GM18951 (cell line): ENCODE results near the gene CCL20.

Experiments
- POLR2A ChIP-seq: IDR thresholded peaks from 4 replicates; pipeline ENCODE4 v1.6.1; 2011; ENCODE audit warnings: mild to moderate bottlenecking; ENCODE audit not compliant: insufficient read length, insufficient read depth; ENCODE audit errors: extremely low read depth
- in situ Hi-C: fragments of 300-500 bp; cut with MboI; formaldehyde crosslinking; loops from one replicate; pipeline ENCODE4 v1.12.0; 2022; ENCODE audit warnings: low sequenced_read_pairs, mixed read lengths, inconsistent platforms; ENCODE audit not compliant: unreplicated experiment

CCL20 gene, protein sequence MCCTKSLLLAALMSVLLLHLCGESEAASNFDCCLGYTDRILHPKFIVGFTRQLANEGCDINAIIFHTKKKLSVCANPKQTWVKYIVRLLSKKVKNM

DNA sequence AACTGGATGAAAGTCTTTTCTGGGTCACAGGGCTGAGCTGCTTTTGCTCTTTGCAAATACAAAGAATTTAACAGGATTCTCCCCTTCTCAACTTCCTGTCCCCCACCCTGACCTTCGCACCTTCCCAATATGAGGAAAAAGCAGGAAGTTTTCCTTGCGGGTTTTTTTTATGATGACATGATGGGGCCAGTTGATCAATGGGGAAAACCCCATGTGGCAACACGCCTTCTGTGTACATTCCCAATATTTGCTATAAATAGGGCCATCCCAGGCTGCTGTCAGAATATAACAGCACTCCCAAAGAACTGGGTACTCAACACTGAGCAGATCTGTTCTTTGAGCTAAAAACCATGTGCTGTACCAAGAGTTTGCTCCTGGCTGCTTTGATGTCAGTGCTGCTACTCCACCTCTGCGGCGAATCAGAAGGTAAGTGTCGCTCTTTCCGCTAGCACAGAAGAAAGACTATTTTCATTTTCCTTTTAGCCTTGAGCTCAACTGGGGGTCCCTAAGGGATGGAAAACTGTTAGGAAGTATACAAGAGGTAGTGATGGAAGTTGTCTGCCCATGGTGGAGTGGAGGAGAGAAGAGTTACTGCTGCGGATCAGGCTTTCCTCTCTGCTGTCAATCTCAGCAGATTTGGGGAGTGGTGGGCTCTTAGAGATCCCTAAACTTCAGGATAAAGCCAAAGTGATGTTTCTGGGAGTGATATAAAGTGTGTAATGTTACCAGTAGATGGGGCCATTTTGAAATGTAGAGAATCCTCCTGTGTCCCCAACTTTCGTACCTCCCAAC, at the start of gene CCL20:
CCL20 (plus strand) TSS at position 281 of the 792 bp plus-strand sequence; CDS start at position 351, 70 bp downstream.
- in situ Hi-C loops: no loop called here
- no peak for TF ChIP-seq POLR2A

DNA sequence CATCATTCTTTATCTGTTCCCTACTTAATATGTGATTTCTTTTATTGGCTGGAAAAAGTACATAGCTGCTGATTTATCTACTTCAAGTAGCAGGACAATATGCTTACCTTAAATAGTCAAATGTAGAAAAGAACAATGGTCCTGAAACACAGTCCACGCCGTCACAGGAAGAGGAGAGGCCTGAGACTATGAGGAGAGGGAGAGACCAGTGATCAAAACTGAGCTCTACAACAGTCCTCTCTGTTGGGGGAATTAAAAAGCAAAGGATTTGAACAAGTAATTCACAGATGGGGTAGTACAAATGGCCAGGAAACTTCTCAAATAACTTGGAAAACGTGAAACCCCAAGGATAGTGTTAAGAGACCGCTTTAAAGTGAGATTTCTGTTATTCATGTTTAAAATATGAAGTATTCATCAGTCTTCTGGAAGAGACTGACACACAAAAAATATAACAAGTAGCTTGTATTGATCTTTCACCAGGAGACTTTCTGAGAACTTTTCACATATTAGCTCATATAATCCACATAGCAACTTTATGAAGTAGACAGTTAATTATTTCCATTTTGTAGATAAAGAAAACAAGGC, 47.8 kb upstream of the CCL20 start:
- in situ Hi-C loops: loop anchor here (25.0 kb wide), 1 partner anchor 629 kb away; no protein-coding TSS in a partner anchor
- no peak for TF ChIP-seq POLR2A

- in situ Hi-C loops: loop anchor here (25.0 kb wide), 1 partner anchor 629 kb away; no protein-coding TSS in a partner anchor
- no peak for TF ChIP-seq POLR2A
Measured at GRCh38 chr2:227766373-227766883, 47.2 kb upstream of the CCL20 start.

DNA sequence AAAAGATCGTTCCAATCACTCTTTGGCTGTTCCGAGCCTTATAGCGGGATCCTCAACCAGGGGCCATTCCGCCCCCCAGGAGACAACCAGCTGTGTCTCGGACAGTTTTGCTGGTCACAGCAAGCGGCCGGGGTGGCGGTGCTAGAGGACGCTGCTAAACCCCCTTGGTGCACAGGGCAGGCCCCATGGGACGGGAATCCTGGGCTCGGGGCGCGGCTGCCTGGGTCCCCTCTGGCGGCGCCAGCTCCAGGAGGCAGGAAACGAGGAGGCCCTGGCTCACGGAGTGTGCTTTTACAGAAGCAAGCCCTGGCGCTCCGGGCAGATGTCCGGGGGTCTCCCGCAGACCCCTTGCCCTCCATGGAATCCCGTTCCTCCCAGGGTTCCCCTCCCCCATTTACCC, 45.8 kb upstream of the CCL20 start:
- in situ Hi-C loops: loop anchor here (25.0 kb wide), 1 partner anchor 631 kb away; no protein-coding TSS in a partner anchor
- no peak for TF ChIP-seq POLR2A

- TF ChIP-seq POLR2A: no peak
- in situ Hi-C loops: loop anchor here (25.0 kb wide), 1 partner anchor 635 kb away; no protein-coding TSS in a partner anchor
Measured at GRCh38 chr2:227772197-227772661, 41.4 kb upstream of the CCL20 start.

DNA sequence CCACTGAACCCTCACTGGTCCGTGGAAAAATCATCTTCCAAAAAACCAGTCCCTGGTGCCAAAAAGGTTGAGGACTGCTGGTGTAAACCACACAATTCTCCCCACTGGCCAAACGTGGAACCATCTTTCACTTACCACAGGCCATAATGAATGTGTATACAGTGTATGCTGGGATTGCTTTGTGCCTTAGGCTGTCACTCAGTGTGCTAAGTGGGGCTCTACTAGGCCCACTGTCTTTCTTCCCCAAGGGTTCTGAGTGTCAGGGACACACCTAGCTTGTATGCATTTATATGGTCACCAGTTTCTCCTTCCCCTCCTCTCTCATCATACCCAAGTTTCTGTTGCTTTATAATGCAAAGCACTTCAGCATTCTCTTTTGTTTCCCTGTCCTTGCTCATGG, 40.7 kb upstream of the CCL20 start:
- in situ Hi-C loops: loop anchor here (25.0 kb wide), 1 partner anchor 636 kb away; no protein-coding TSS in a partner anchor
- TF ChIP-seq POLR2A: no peak

DNA sequence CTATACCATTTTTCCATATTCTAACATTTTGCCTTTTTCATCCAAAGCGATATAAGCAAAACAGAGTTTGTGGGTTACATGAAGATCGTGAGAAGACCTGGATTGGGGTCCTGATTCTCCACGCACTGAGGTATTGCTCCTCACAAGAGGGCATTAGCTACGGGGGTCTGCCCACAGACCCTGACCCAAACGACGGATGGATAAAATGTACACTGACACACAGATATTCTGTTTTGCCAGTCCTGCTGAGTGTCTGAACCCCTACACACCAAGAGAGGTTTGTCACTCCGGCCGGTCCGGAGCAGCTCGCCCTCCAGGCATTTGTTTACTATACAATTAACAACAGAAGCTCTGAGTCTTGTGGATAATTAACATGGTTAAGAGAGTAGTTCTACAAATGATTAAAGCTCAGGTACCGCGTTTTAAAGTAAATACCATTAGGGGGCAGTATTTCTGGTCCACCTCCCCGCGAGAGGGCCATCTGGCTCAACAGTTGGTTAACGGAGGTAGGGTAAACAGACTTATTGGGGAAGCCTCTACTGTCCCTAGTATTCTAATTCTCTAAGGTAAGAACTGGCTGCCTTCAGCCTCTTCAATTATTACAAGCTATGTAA, 39.5 kb upstream of the CCL20 start:
- no peak for TF ChIP-seq POLR2A
- in situ Hi-C loops: loop anchor here (25.0 kb wide), 1 partner anchor 637 kb away; no protein-coding TSS in a partner anchor

GRCh38 chr2:227774895-227775842, 38.5 kb upstream of the CCL20 start:
- in situ Hi-C loops: loop anchor here (25.0 kb wide), 1 partner anchor 638 kb away; no protein-coding TSS in a partner anchor
- TF ChIP-seq POLR2A: no peak

- in situ Hi-C loops: no loop called here
- TF ChIP-seq POLR2A: no peak
Measured at GRCh38 chr2:227780981-227781615, 32.5 kb upstream of the CCL20 start.

GRCh38 chr2:227781841-227782240, 31.8 kb upstream of the CCL20 start:
- in situ Hi-C loops: no loop called here
- no peak for TF ChIP-seq POLR2A

GRCh38 chr2:227782804-227783203, 30.8 kb upstream of the CCL20 start:
- in situ Hi-C loops: no loop called here
- TF ChIP-seq POLR2A: no peak
